ENCODE results near the gene FAS. TPM values are rescaled to one million over a fixed set of nuclear protein-coding genes. Genes with fewer than 3 reads are reported as not detected.
A peak's percentile ranks its signal among the peaks of the same experiment; 100 is the strongest.

Gene FAS
- polyA plus RNA-seq, 1 of the 3 experiments (the other 2 are of a cell fraction): 31.5 TPM

GRCh38 chr10:88949051-88949450 lies 41.5 kb upstream of the FAS start:
- Histone ChIP-seq H3K9ac (no peak overlapping the region), H3K79me2 (ENCODE audit: insufficient read depth) (peaks cover 27% of the 10 kb centered on the region; the same call in 1 of the 2 replicates), H2AFZ (ENCODE audit: low read depth) (no peak overlapping the region), H3K36me3 (replicated peaks in 1 of 2; ENCODE audit: control insufficient read depth in 1 of 2, insufficient read depth in 2 of 2, low read length in 1 of 2) (peaks cover 3 to 10% of the 10 kb centered on the region in 2 experiments), H3F3A (replicated peaks; ENCODE audit: insufficient read depth) (peaks cover 37% of the 10 kb centered on the region), H3K9me3 (no peaks in the 10 kb centered on the region), H3K27me3 (ENCODE audit: insufficient read depth) (no peaks in the 10 kb centered on the region), H4K20me1 (ENCODE audit: insufficient read depth) (no peaks in the 10 kb centered on the region), H3K9me2 (no peaks in the 10 kb centered on the region), H3K4me2 (no peak overlapping the region), H3K27ac (ENCODE audit: low read depth in 2 of 2, low read length in 1 of 2) (peak overlapping the region; percentile 84 to 97; a peak in 2 of 4 replicates), H3K4me1 (ENCODE audit: control insufficient read depth in 1 of 2, insufficient read depth in 2 of 2, low read depth in 1 of 2, low read length in 1 of 2) (peaks cover 38 to 42% of the 10 kb centered on the region in 2 experiments; a peak in 3 of 4 replicates), H3K4me3 (ENCODE audit: low read depth in 2 of 2, low read length in 1 of 2) (no peak overlapping the region)
- TF ChIP-seq USF1 (IDR thresholded peaks at IDR 0.05; ENCODE audit: borderline replicate concordance, low read depth): no peak
- TF ChIP-seq SMC3 (IDR thresholded peaks at IDR 0.05; ENCODE audit: low read depth, low read length): no peak
- TF ChIP-seq REST (IDR thresholded peaks at IDR 0.05; ENCODE audit: low read depth, low read length): no peak
- TF ChIP-seq MEF2A (IDR thresholded peaks at IDR 0.05; ENCODE audit: borderline replicate concordance, low read depth): no peak
- TF ChIP-seq EZH2phosphoT487 (IDR thresholded peaks at IDR 0.05; ENCODE audit: borderline replicate concordance, low read depth): no peak
- TF ChIP-seq MAX (IDR thresholded peaks at IDR 0.05; ENCODE audit: low read depth): no peak
- TF ChIP-seq MXI1 (IDR thresholded peaks at IDR 0.05; ENCODE audit: low read depth, low read length): no peak
- no peak for TF ChIP-seq FOXM1 (IDR thresholded peaks at IDR 0.05; ENCODE audit: low read depth)
- no peak for TF ChIP-seq RXRA (IDR thresholded peaks at IDR 0.05; ENCODE audit: borderline replicate concordance, low read depth)
- no peak for TF ChIP-seq SIN3A (IDR thresholded peaks at IDR 0.05; ENCODE audit: borderline replicate concordance, low read depth, low read length)
- no peak for TF ChIP-seq POLR2AphosphoS5 (IDR thresholded peaks at IDR 0.05; ENCODE audit: low read depth, low read length)
- TF ChIP-seq ELF1 (IDR thresholded peaks at IDR 0.05): no peak
- no peak for TF ChIP-seq YY1 (IDR thresholded peaks at IDR 0.05; ENCODE audit: low read depth)
- TF ChIP-seq NRF1 (IDR thresholded peaks at IDR 0.05; ENCODE audit: low read depth, low read length): no peak
- TF ChIP-seq GATA2 (CRISPR knock-in tag; IDR thresholded peaks at IDR 0.05): no peak
- TF ChIP-seq RAD21 (IDR thresholded peaks at IDR 0.05; ENCODE audit: low read length): no peak
- TF ChIP-seq IRF3 (IDR thresholded peaks at IDR 0.05; ENCODE audit: low read depth, low read length): no peak
- TF ChIP-seq PBX3 (IDR thresholded peaks at IDR 0.05): no peak
- TF ChIP-seq RFX5 (IDR thresholded peaks at IDR 0.05; ENCODE audit: low read length): no peak
- no peak for TF ChIP-seq NFIC (IDR thresholded peaks at IDR 0.05; ENCODE audit: borderline replicate concordance)
- WGBS (ENCODE audit: low lambda C conversion rate): 97% methylated on average over 2 of the region's 2 CpGs
- ChIA-PET POLR2A (no interaction called here), CTCF (interaction anchor here (0.6 to 1.8 kb wide), 6 partner anchors 9 to 268 kb away, joined by 3 to 14 read pairs (median 4); no protein-coding TSS in a partner anchor)
- DNase-seq: no peak
